Left ventricle myocardium inferior (tissue), 1 donor: ENCODE measurements around the gene LINGO3. TPM values are rescaled to one million over a fixed set of nuclear protein-coding genes. Genes with fewer than 3 reads are reported as not detected.

Source experiments
- DNase-seq: peaks from one replicate; pipeline ENCODE4 v3.0.0-alpha.2; 2020
- H3K27ac ChIP-seq: fragments of 200-600 bp; replicated peaks from 2 replicates; pipeline ENCODE4 v1.8.0; 2021
- H3K27me3 ChIP-seq: fragments of 200-600 bp; 2 replicates; pipeline ENCODE4 v1.8.0; 2021; ENCODE audit warnings: low read depth
- H3K36me3 ChIP-seq: fragments of 200-600 bp; 2 replicates; pipeline ENCODE4 v1.8.0; 2021
- H3K4me1 ChIP-seq: fragments of 200-600 bp; 2 replicates; pipeline ENCODE4 v1.8.0; 2021
- H3K4me3 ChIP-seq: fragments of 200-600 bp; 2 replicates; pipeline ENCODE4 v1.8.0; 2021; ENCODE audit warnings: mild to moderate bottlenecking, moderate library complexity
- H3K9me3 ChIP-seq: fragments of 200-600 bp; replicated peaks from 2 replicates; pipeline ENCODE4 v1.8.0; 2021
- CTCF ChIP-seq: fragments of 200-600 bp; IDR thresholded peaks from 2 replicates; pipeline ENCODE4 v1.8.0; 2021; ENCODE audit warnings: antibody characterized with exemption, mild to moderate bottlenecking, borderline replicate concordance
- intact Hi-C: fragments of 100-400 bp; cut with micrococcal nuclease; formaldehyde crosslinking; loops from one replicate; pipeline ENCODE4 v1.11.0; 2022
- total RNA-seq: library from RNA; stranded (reverse); fragmentation: NEBNext Ultra II Directional; extraction: Animal tissue kit (Norgen Biotek cat#: 25700); gene quantifications from one replicate; pipeline ENCODE4 v1.2.1, GENCODE V29; 2021
- donor health status: DM: no; HTN: yes; CAD: no; lungs with severe emphysema.

LINGO3 gene
- total RNA-seq, 1 donor from 2014 or later: not detected

GRCh38 chr19:2341982-2342381, 34.0 kb upstream of the LINGO3 start:
- Histone ChIP-seq H3K4me1 (no peaks in the 10 kb centered on the region), H3K4me3 (no peak overlapping the region), H3K9me3 (no peaks in the 10 kb centered on the region), H3K27ac (no peak overlapping the region), H3K36me3 (peaks cover 56% of the 10 kb centered on the region), H3K27me3 (no peaks in the 10 kb centered on the region)
- TF ChIP-seq CTCF: no peak
- intact Hi-C loops: no loop called here
- no peak for DNase-seq

GRCh38 chr19:2341244-2341751, 33.3 kb upstream of the LINGO3 start:
- no peaks in the 10 kb centered on the region for H3K27me3 ChIP-seq
- intact Hi-C loops: no loop called here

GRCh38 chr19:2340496-2341243, 32.7 kb upstream of the LINGO3 start:
- Histone ChIP-seq H3K27me3 (no peaks in the 10 kb centered on the region), H3K36me3 (peaks cover 56% of the 10 kb centered on the region), H3K4me1 (no peaks in the 10 kb centered on the region), H3K9me3 (no peaks in the 10 kb centered on the region), H3K4me3 (no peak overlapping the region), H3K27ac (no peak overlapping the region)
- no peak for DNase-seq
- intact Hi-C loops: no loop called here
- no peak for TF ChIP-seq CTCF

More at GRCh38 chr19:2341244-2341751, 33.3 kb upstream of the LINGO3 start:
- no peaks in the 10 kb centered on the region for H3K9me3 ChIP-seq
- no peaks in the 10 kb centered on the region for H3K4me1 ChIP-seq
- H3K27ac ChIP-seq: no peak overlapping the region
- peaks cover 56% of the 10 kb centered on the region for H3K36me3 ChIP-seq
- TF ChIP-seq CTCF: no peak
- no peak for DNase-seq
- no peak overlapping the region for H3K4me3 ChIP-seq

- peaks cover 56% of the 10 kb centered on the region for H3K36me3 ChIP-seq
- no peak overlapping the region for H3K27ac ChIP-seq
- no peak for DNase-seq
- TF ChIP-seq CTCF: no peak
- no peaks in the 10 kb centered on the region for H3K9me3 ChIP-seq
- no peaks in the 10 kb centered on the region for H3K4me1 ChIP-seq
- intact Hi-C loops: no loop called here
- no peaks in the 10 kb centered on the region for H3K27me3 ChIP-seq
- H3K4me3 ChIP-seq: no peak overlapping the region
These were observed 31.8 kb upstream of the LINGO3 start for GRCh38 chr19:2339644-2340310.

GRCh38 chr19:2338751-2339643, 31.0 kb upstream of the LINGO3 start:
- peaks cover 2% of the 10 kb centered on the region for H3K4me1 ChIP-seq
- TF ChIP-seq CTCF: no peak
- intact Hi-C loops: no loop called here
- H3K36me3 ChIP-seq: peaks cover 50% of the 10 kb centered on the region
- DNase-seq: no peak
- H3K27me3 ChIP-seq: no peaks in the 10 kb centered on the region
- H3K9me3 ChIP-seq: no peaks in the 10 kb centered on the region
- H3K4me3 ChIP-seq: no peak overlapping the region
- no peak overlapping the region for H3K27ac ChIP-seq
